Measurements from ENCODE around the gene SLC34A1. TPM values are rescaled to one million over a fixed set of nuclear protein-coding genes. Genes with fewer than 3 reads are reported as not detected.

The SLC34A1 gene
- total RNA-seq, 1 experiment from 2014 or later, result not detected

- peak; percentile 46 for DNase-seq (ENCODE audit: low spot score)
- TF ChIP-seq CTCF (conservative IDR thresholded peaks at IDR 0.05; ENCODE audit: low read depth, low read length) (no peak; the same call in 1 of the 2 replicates), EZH2 (IDR thresholded peaks at IDR 0.05; ENCODE audit: borderline replicate concordance, low read depth, low read length, poor library complexity, severe bottlenecking) (no peak)
- Histone ChIP-seq H3K4me3 (ENCODE audit: low read depth, low read length, poor library complexity, severe bottlenecking) (no peak overlapping the region), H3K27me3 (replicated peaks; ENCODE audit: insufficient read depth, low read depth, low read length, poor library complexity) (no peaks in the 10 kb centered on the region), H3K36me3 (ENCODE audit: insufficient read depth, low read length, poor library complexity, severe bottlenecking) (peaks cover 25% of the 10 kb centered on the region), H3K9me3 (ENCODE audit: low read depth, low read length, poor library complexity, severe bottlenecking) (no peaks in the 10 kb centered on the region), H3K4me1 (ENCODE audit: insufficient read depth, low read length, poor library complexity, severe bottlenecking) (no peaks in the 10 kb centered on the region), H3K27ac (ENCODE audit: low read depth, low read length, poor library complexity, severe bottlenecking) (no peak overlapping the region)
- ChIA-PET CTCF (no interaction called here), POLR2A (ENCODE audit: low non-redundant PET) (no interaction called here)
- BruUV-seq (replicated peaks), result no TSS peak
- intact Hi-C loops (cut with micrococcal nuclease; ENCODE audit: unreplicated experiment), result no loop called here
These were observed 48.1 kb upstream of the SLC34A1 start for GRCh38 chr5:177336112-177336511.

DNA sequence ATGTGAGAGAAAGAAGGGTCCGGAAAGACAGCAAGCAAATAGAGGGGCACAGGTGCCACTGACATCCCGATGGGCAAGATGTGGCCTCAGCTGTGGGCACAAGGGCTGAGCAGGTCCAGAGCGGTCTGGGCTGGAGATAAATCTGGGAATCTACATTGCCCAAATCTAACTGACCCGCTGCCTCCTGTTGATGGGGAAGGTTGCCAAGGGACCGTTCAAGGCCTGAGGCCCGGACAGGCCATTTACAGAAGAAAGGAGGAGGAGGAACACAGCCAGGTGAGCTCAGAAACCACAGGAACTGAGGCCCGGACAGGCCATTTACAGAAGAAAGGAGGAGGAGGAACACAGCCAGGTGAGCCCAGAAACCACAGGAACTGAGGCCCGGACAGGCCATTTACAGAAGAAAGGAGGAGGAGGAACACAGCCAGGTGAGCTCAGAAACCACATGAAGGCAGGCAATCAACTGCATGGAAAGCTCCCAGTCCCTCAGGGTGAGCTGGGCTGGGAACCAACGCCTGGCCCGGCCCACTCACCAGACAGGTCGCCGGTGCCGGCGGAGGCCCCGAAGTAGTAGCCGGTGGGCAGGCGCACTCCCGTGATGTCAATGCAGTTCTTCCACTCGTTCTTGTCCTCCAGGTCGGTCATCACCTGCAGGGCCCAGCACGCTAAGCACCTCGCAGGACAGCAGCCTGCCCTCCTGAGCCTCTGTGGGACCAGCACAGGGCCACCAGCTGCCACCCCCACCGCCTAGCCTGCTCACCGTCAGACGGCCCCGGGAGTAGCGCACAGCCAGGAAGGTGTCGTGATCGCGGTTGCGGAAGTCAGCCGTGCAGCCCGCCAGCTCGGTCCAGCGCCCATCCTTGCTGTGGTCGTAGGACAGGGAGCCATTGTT, 47.4 kb upstream of the SLC34A1 start:
- TF ChIP-seq CTCF (conservative IDR thresholded peaks at IDR 0.05; ENCODE audit: low read depth, low read length), result no peak
- TF ChIP-seq EZH2 (IDR thresholded peaks at IDR 0.05; ENCODE audit: borderline replicate concordance, low read depth, low read length, poor library complexity, severe bottlenecking), result no peak
- Histone ChIP-seq H3K9me3 (ENCODE audit: low read depth, low read length, poor library complexity, severe bottlenecking) (no peaks in the 10 kb centered on the region), H3K4me3 (ENCODE audit: low read depth, low read length, poor library complexity, severe bottlenecking) (no peak overlapping the region), H3K27ac (ENCODE audit: low read depth, low read length, poor library complexity, severe bottlenecking) (no peak overlapping the region), H3K36me3 (ENCODE audit: insufficient read depth, low read length, poor library complexity, severe bottlenecking) (peaks cover 25% of the 10 kb centered on the region), H3K27me3 (replicated peaks; ENCODE audit: insufficient read depth, low read depth, low read length, poor library complexity) (no peaks in the 10 kb centered on the region), H3K4me1 (ENCODE audit: insufficient read depth, low read length, poor library complexity, severe bottlenecking) (no peaks in the 10 kb centered on the region)
- no peak for DNase-seq (ENCODE audit: low spot score)
- CTCF ChIA-PET, result no interaction called here
- no TSS peak for BruUV-seq (replicated peaks)
- POLR2A ChIA-PET (ENCODE audit: low non-redundant PET), result no interaction called here
- intact Hi-C loops (cut with micrococcal nuclease; ENCODE audit: unreplicated experiment), result no loop called here

DNA sequence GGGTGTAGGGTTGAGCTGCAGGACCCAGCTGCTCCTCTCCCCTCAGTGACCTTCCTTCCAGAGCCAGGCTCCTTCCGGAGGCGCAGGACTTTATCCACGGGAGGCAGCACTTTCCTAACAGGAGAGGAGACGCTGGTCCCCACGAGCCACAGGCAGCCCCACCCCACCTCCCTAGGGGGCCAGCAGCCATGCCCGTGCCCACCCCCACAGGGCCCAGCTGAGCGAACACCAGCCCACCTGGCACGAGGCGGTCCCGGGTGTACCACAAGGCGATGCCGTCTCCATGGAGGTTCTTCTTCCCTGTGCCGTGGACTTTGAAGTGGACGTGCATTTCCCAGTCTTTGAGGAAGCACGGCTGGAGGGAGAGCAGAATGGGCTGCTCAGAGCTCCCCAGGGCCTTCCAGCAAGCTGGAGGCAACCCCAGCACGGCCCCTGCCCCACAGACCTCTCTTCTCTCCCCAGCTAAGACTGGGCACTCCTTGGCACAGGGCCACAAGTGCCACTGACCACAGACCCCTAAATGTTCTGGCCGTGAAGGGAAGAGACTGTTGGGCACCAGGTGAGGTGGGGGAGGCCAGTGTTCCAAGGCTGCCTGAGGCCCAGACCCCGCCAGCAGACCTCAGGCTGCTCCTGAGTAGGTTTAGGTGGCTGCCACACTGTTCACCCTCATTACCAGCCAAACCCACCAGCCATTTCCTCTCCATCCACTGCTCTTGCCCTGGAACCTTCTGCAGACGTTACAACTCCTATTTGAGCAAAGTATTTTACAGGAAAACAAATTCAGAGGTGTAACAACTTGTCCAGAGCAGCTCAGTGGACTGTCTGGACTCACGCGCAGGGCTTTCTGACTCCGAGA, 45.8 kb upstream of the SLC34A1 start:
- no peak for TF ChIP-seq EZH2 (IDR thresholded peaks at IDR 0.05; ENCODE audit: borderline replicate concordance, low read depth, low read length, poor library complexity, severe bottlenecking)
- TF ChIP-seq CTCF (conservative IDR thresholded peaks at IDR 0.05; ENCODE audit: low read depth, low read length), result no peak
- ChIA-PET CTCF (no interaction called here), POLR2A (ENCODE audit: low non-redundant PET) (interaction anchor here (0.5 kb wide), 1 partner anchor 84 kb away, joined by 3 read pairs; no protein-coding TSS in a partner anchor)
- no TSS peak for BruUV-seq (replicated peaks)
- H3K4me3 ChIP-seq (ENCODE audit: low read depth, low read length, poor library complexity, severe bottlenecking), result no peak overlapping the region
- no peaks in the 10 kb centered on the region for H3K4me1 ChIP-seq (ENCODE audit: insufficient read depth, low read length, poor library complexity, severe bottlenecking)
- no peaks in the 10 kb centered on the region for H3K27me3 ChIP-seq (replicated peaks; ENCODE audit: insufficient read depth, low read depth, low read length, poor library complexity)
- no peaks in the 10 kb centered on the region for H3K9me3 ChIP-seq (ENCODE audit: low read depth, low read length, poor library complexity, severe bottlenecking)
- DNase-seq (ENCODE audit: low spot score), result no peak
- H3K36me3 ChIP-seq (ENCODE audit: insufficient read depth, low read length, poor library complexity, severe bottlenecking), result peaks cover 20% of the 10 kb centered on the region
- intact Hi-C loops (cut with micrococcal nuclease; ENCODE audit: unreplicated experiment), result no loop called here
- no peak overlapping the region for H3K27ac ChIP-seq (ENCODE audit: low read depth, low read length, poor library complexity, severe bottlenecking)

Data from A673 (cell line).